Posterior cingulate gyrus (tissue), 11 donors: Measurements from ENCODE around the gene SEZ6L2.
"Not testable (repeated sequence)": the region's sequence is repeated elsewhere in the genome, so short reads cannot be mapped to it uniquely, and the experiment has no call there.

ENCODE experiments used
- DNase-seq, 10 donors: peaks; one replicate each; pipeline versions ENCODE4 v3.0.0 to v3.0.0-alpha.2; 2020 to 2021; ENCODE audit warnings: mixed read lengths in 3 of 10
- intact Hi-C: fragments of 100-400 bp; cut with DNase I; formaldehyde crosslinking; loops from one replicate; pipeline ENCODE4 v1.15.1; 2023

Gene SEZ6L2

DNA sequence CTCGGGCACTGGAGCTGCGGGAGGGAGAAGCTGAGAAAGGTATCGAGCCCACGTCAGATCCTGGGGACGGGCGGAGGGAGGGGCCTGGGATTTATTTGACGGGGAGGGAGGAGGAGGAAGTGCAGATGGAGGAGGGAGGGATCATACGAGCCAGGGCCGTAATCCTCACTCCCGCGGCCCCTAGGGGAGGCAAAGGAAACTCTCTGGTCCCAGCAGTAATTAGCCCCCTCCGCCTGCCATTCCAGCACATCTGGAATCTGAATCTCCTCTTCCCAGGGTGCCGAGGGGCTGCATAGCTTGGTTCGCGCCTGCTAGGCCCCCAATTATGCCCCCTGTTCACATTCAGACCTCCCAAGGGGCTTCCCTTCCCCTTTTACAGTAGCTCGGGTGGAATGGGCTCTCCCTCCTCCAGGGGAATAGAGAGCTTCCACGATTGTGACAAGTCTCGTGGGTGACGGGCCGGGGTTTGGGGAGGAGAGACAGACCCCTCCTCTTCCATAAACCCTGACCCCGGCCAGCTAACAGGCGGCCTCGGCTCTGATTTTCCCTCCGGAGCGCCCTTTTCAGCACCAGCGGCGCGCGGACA, at the start of gene SEZ6L2:
Gene SEZ6L2, minus strand, starts transcription at position 35 of the 586 bp plus-strand sequence. CDS start 531 bp downstream, outside the sequence.
- peak; percentile 56 to 98 (median 82) for DNase-seq
- intact Hi-C loops, result loop anchor here (2.0 kb wide), 3 partner anchors 27 to 93 kb away; partner anchors contain the start of genes KCTD13, MAZ and TAOK2

- intact Hi-C loops, result no loop called here
- DNase-seq, result no peak
These were observed 48.5 kb upstream of the SEZ6L2 start for GRCh38 chr16:29947897-29948296.

GRCh38 chr16:29943846-29944799, 44.8 kb upstream of the SEZ6L2 start:
- intact Hi-C loops, result no loop called here
- no peak for DNase-seq

GRCh38 chr16:29940656-29941055, 41.3 kb upstream of the SEZ6L2 start:
- no peak for DNase-seq
- intact Hi-C loops, result no loop called here

- DNase-seq, intact Hi-C loops: not testable (repeated sequence)
These were observed 32.4 kb upstream of the SEZ6L2 start for GRCh38 chr16:29931750-29932149.

DNA sequence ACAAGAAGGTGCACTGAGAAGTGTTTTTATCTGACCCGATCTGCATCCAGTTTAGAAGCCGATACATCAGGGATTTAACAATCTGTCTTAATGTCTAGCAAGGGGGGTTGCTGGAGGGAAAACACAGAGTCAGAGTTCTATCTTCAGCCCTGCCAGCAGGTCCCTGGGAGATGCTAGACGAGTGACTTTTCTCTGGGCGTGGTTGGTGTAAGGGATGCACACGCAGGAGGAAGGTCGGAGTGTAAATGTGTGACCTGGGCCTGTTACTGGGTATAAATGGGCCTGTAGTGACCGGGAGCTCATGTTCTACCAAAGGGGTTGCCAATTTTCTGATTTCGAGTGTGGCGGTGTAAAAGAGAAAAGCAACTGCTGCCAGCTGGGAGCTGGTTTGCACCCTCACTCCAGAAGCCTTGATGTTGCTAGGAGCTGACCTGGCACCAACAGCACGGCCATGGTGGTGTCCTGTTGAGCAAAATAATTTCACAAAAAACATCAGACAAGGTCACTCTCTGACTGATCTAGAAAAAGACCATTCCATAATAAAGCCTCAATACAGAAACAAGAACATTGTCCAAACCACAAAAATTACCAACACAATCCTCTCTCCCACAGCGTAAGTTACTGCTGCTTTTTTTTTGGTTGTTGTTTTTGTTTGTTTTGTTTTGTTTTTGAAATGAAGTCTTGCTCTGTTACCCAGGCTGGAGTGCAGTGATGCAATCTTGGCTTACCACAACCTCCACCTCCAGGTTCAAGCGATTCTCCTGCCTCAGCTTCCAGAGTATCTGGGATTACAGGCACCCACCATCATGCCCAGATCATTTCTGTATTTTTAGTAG, 27.9 kb upstream of the SEZ6L2 start:
- intact Hi-C loops, result loop anchor here (2.0 to 5.0 kb wide), 2 partner anchors 26 to 35 kb away; partner anchors contain the start of genes ASPHD1 and TMEM219
- peak in 3 of 10 donors; percentile 24 to 83 (median 30) for DNase-seq

- intact Hi-C loops, result loop anchor here (2.0 to 5.0 kb wide), 2 partner anchors 26 to 36 kb away; partner anchors contain the start of genes ASPHD1 and TMEM219
- peak in 1 of 10 donors; percentile 25 for DNase-seq
These were observed 27.3 kb upstream of the SEZ6L2 start for GRCh38 chr16:29926711-29927052.

- DNase-seq, result peak; percentile 76 to 97 (median 81)
- intact Hi-C loops, result loop anchor here (2.0 to 5.0 kb wide), 2 partner anchors 25 to 36 kb away; partner anchors contain the start of genes ASPHD1 and TMEM219
These were observed 26.7 kb upstream of the SEZ6L2 start, which contains the start of gene KCTD13 for GRCh38 chr16:29925781-29926710. KCTD13 (minus strand) TSS chr16:29926226; CDS start chr16:29926033, 193 bp downstream.

DNA sequence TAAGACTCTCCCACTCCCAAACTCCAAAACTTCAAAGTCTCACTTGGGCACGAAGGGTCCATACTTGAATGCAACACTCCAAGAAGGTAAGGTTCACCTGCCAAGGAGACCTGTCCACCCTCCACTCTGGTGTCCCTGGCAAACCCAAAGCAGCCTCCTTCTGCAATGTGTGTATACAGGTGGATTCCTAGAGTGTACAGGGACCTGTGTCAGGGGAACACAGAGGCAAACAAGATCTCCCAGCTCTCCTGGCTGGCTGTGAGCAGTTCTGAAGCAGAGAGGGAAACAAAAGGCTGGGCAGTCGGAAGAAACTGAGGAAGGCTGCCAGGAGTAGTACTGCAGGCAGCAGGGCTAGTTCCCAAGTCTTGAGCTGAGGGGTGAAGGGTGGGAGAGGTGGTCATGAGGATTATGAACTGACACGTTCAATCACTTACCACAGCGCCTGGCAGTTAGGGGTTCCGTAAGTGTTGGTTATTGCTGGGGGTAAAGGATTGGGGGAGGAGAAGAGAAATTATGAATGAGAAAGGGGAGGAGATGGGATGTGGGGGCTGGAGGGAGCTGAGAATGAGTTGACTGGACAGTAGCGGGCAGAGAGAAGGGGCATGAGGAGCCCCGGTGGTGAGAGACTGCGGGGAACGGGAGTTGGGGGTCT, 25.9 kb upstream of the SEZ6L2 start:
- intact Hi-C loops, result loop anchor here (5.0 kb wide), 1 partner anchor 37 kb away; the partner anchor contains the start of gene TMEM219
- DNase-seq, result peak in 1 of 10 donors; percentile 26

DNA sequence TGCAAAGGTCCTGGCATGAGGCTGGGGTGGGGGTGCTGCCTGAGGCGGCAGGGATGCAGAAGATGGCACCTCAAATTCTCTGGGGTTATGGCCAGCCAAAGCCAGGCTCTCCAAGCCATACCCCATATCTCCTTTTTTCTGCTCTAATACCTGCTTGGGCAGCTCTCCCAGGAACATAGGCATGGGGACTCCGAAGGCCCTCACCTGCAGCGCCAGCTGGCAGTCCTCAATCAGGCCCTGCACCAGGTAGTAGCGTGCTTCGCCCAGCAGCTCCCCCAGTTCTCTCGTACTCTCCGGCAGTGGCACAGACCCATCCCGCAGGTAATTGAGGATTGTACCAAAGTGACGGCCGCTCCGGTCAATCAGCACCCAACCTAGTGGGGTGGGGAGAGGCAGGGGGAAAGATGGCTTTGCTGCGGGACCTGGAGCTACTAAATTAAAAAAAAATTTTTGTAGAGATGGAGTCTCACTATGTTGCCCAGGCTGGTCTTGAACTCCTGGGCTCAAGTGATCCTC, 23.7 kb upstream of the SEZ6L2 start:
- DNase-seq, result peak in 1 of 10 donors; percentile 70
- intact Hi-C loops, result no loop called here

GRCh38 chr16:29922326-29922725, 23.0 kb upstream of the SEZ6L2 start:
- intact Hi-C loops, result no loop called here
- DNase-seq, result no peak

DNA sequence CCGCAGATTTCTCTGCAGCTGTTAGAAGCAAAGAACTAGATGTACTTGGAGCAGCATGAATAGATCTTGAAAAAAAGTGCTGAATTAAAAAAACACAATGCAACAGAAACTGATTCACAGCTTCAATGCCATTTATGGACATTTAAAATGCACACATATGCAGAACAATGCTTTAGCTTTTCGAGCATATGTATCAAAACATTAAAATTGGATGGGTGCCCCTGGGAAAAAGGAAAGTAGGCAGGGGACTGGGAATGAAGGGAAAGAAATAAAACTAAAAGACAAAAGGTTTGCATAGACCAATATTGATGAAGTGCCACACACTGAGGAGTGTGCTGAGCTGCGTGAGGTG, 21.7 kb upstream of the SEZ6L2 start:
- no peak for DNase-seq
- intact Hi-C loops, result no loop called here

GRCh38 chr16:29920288-29921033, 21.1 kb upstream of the SEZ6L2 start:
- intact Hi-C loops, result no loop called here
- peak in 2 of 10 donors; percentile 28 to 73 for DNase-seq

- intact Hi-C loops, result no loop called here
These were observed 17.6 kb upstream of the SEZ6L2 start for GRCh38 chr16:29916979-29917378.

DNA sequence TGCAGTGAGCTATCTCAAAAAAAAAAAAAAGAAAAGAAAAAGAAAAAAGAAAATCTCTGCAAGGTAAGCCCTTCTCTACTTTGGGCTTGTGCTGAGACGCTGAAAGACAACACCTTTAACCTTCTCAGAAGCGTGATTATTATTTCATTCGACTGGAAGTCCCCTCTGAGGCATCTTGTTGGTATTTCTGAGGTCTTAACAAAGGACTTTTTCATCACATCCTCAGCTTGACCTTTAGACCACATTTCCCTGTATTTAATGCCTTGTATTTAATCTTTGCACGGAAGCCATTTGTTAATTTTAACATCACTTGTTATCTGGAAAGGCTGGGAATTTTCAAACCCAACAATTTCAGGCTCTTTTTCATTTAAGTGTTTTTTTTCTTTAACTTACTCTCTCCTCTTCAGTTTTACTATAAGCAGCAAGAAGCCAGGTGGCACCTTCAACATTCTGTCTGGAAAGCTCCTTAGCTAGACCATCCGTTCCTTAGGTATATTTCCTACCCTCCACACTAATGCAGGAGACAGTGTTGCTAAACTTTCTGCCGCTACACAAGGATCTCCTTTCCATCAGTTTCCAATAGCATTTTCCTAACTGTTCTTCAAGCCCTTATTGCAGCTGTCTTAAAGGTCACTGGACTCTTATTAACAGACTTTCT, 16.4 kb upstream of the SEZ6L2 start:
- intact Hi-C loops, result no loop called here
- DNase-seq, result no peak

More at GRCh38 chr16:29916979-29917378, 17.6 kb upstream of the SEZ6L2 start:
- DNase-seq, result peak in 1 of 10 donors; percentile 4

- intact Hi-C loops, result no loop called here
- DNase-seq, result peak in 1 of 10 donors; percentile 53
These were observed 14.2 kb upstream of the SEZ6L2 start for GRCh38 chr16:29913514-29913913.

DNA sequence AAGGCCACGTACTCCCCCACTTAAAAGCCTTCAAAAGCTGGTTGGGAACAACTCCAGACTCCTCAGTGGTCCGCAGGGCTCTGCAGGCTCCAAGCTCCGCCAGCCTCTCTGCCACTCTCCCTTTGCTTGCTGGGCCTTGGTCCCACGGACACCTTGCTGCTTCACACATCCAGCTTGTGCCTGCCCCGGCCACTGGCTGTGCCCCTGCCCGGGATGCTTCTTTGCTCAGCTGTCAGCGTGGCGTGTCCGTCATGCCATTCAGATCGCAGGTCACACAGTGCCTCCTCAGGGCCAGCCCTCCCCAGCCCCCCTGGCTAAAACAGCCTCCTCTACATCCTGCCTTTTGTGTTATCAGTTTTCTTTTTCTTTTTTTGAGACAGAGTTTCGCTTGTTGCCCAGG, 12.7 kb upstream of the SEZ6L2 start:
- peak in 1 of 10 donors; percentile 80 for DNase-seq
- intact Hi-C loops, result no loop called here
